Transverse colon (tissue), 4 donors: ENCODE results near the gene PSMD4. TPM values are rescaled to one million over a fixed set of nuclear protein-coding genes. Genes with fewer than 3 reads are reported as not detected.

Source experiments
- DNase-seq: peaks from one replicate; pipeline ENCODE4 v3.0.0-alpha.2; 2019
- H3K27ac ChIP-seq, 4 donors: fragments of 200-600 bp; sonication (generic); 2 replicates each; pipeline ENCODE4 v1.5.1; 2016 to 2018; ENCODE audit warnings: inconsistent platforms in 4 of 4
- H3K27me3 ChIP-seq: fragments of 200-600 bp; sonication (generic); 2 replicates; pipeline ENCODE4 v1.5.1; 2017; ENCODE audit warnings: inconsistent platforms
- H3K36me3 ChIP-seq, 4 donors: fragments of 200-600 bp; sonication (generic); 2 replicates each; pipeline ENCODE4 v1.5.1; 2017 to 2019; ENCODE audit warnings: inconsistent platforms in 4 of 4
- H3K4me1 ChIP-seq, 4 donors: fragments of 200-600 bp; sonication (generic); 2 replicates each; pipeline ENCODE4 v1.5.1; 2017 to 2020; ENCODE audit warnings: inconsistent platforms in 4 of 4
- H3K4me3 ChIP-seq, 4 donors: fragments of 200-600 bp; sonication (generic); 1 replicate in 1 of 4; 2 replicates in 3 of 4; pipeline versions ENCODE4 v1.5.1 to v1.6.1; 2017 to 2019; ENCODE audit warnings: inconsistent platforms in 4 of 4
- H3K9me3 ChIP-seq, 2 donors: fragments of 200-600 bp; sonication (generic); 2 replicates each; pipeline ENCODE4 v1.5.1; 2017 to 2019; ENCODE audit warnings: inconsistent platforms in 2 of 2
- CTCF ChIP-seq, 5 experiments: fragments of 200-600 bp in 3 of 5; fragments of 450-650 bp in 2 of 5; sonication (generic) in 3 of 5; IDR thresholded peaks; 1 replicate in 2 of 5; 2 replicates in 3 of 5; pipeline ENCODE4 v1.5.1; 2016 to 2017; ENCODE audit warnings: antibody characterized with exemption in 5 of 5, inconsistent platforms in 3 of 5, mild to moderate bottlenecking in 2 of 5, moderate library complexity in 1 of 5
- EP300 ChIP-seq: sonication (generic); formaldehyde crosslinking; IDR thresholded peaks from one replicate; pipeline ENCODE4 v1.6.1; 2017; ENCODE audit warnings: antibody characterized with exemption, low read depth
- POLR2A ChIP-seq: fragments of 450-650 bp; IDR thresholded peaks from one replicate; pipeline ENCODE4 v1.6.1; 2016; ENCODE audit warnings: antibody characterized with exemption, mild to moderate bottlenecking, moderate library complexity
- POLR2AphosphoS5 ChIP-seq, 3 donors: sonication (generic); formaldehyde crosslinking; IDR thresholded peaks; one replicate each; pipeline ENCODE4 v1.6.1; 2016; ENCODE audit warnings: antibody characterized with exemption in 3 of 3
- WGBS, 2 donors: methylation state at CpG; one replicate each; pipeline ENCODE4 v1.1.5; 2018; ENCODE audit warnings: low coverage in 1 of 2; 5-methylcytosine and 5-hydroxymethylcytosine counted together
- in situ Hi-C, 4 donors: fragments of 200-750 bp; cut with MboI; loops; one replicate each; pipeline versions ENCODE4 v1.15.0 to v1.15.1; 2017; ENCODE audit warnings: low sequenced_read_pairs in 3 of 4, low pct_ligation_motif_present in 1 of 4, low pct_unique_long_range_greater_than_20kb in 1 of 4
- intact Hi-C: fragments of 100-400 bp; cut with DNase I; formaldehyde crosslinking; loops from one replicate; pipeline ENCODE4 v1.15.1; 2023; ENCODE audit warnings: low total_unique reads
- total RNA-seq, 4 donors: library from RNA; depleted of rRNA; stranded (reverse); fragments of >200 nt; gene quantifications; one replicate each; pipeline ENCODE4 v1.1.0, GENCODE V29; 2016

The PSMD4 gene
- total RNA-seq, 4 donors from 2014 or later = 41.9 to 111 (median 79.5) TPM

- Histone ChIP-seq H3K4me1 (peaks cover 0 to 8% (median 0%) of the 10 kb centered on the region in 4 donors), H3K36me3 (peaks cover 0 to 7% (median 0%) of the 10 kb centered on the region in 4 donors), H3K4me3 (no peak overlapping the region), H3K27ac (no peak overlapping the region), H3K27me3 (no peaks in the 10 kb centered on the region), H3K9me3 (no peaks in the 10 kb centered on the region)
- no peak for DNase-seq
- WGBS, 2 donors = 29 to 42% methylated on average over 2 of the region's 2 CpGs
- in situ Hi-C loops = no loop called here
- intact Hi-C loops = loop anchor here (5.0 kb wide), 1 partner anchor 1141 kb away; no protein-coding TSS in a partner anchor
- TF ChIP-seq EP300 = no peak
- no peak for TF ChIP-seq POLR2A
- TF ChIP-seq CTCF (IDR thresholded peaks at IDR 0.05) = no peak
- no peak for TF ChIP-seq POLR2AphosphoS5 (IDR thresholded peaks at IDR 0.05)
Observed at GRCh38 chr1:151213560-151213959, 41.0 kb upstream of the PSMD4 start.

- no peak for TF ChIP-seq POLR2AphosphoS5 (IDR thresholded peaks at IDR 0.05)
- TF ChIP-seq EP300 = no peak
- no peak for TF ChIP-seq CTCF (IDR thresholded peaks at IDR 0.05)
- TF ChIP-seq POLR2A = no peak
- WGBS, 2 donors = 90 to 95% methylated on average over 1 of the region's 1 CpG
- in situ Hi-C loops (no loop called here), intact Hi-C loops (no loop called here)
- peaks cover 0 to 5% (median 2%) of the 10 kb centered on the region in 4 donors for H3K4me1 ChIP-seq
- no peaks in the 10 kb centered on the region for H3K9me3 ChIP-seq
- peaks cover 0 to 8% (median 2%) of the 10 kb centered on the region in 4 donors for H3K36me3 ChIP-seq
- H3K27me3 ChIP-seq = no peaks in the 10 kb centered on the region
- no peak overlapping the region for H3K4me3 ChIP-seq
- no peak for DNase-seq
- H3K27ac ChIP-seq = no peak overlapping the region
Observed at GRCh38 chr1:151221616-151222015, 32.9 kb upstream of the PSMD4 start.

DNA sequence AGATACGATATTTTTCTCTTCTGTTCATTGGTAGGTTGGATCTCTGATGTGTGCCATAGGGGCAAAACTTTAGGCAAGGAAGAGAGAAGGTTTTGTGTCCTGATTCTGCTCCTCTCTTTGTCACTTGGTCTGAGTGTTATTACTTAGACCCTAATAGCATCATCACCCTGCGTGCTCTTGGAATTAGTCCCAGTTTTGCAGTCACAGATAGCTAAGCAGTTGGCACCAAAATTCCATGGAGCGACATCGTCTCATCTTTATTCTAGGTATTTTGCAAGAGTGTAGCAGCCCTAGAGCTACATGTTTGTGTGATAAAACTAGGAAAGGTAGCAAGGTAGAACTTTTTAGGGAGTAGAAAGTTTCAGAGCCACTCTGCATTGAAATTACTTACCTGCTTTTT, 32.4 kb upstream of the PSMD4 start:
- in situ Hi-C loops = no loop called here
- no peaks in the 10 kb centered on the region for H3K27me3 ChIP-seq
- no peak overlapping the region for H3K27ac ChIP-seq
- no peak for TF ChIP-seq POLR2A
- TF ChIP-seq CTCF (IDR thresholded peaks at IDR 0.05) = no peak
- TF ChIP-seq POLR2AphosphoS5 (IDR thresholded peaks at IDR 0.05) = no peak
- TF ChIP-seq EP300 = no peak
- intact Hi-C loops = no loop called here
- no peak for DNase-seq
- 91 to 93% methylated on average over 4 of the region's 4 CpGs for WGBS, 2 donors
- H3K36me3 ChIP-seq = peaks cover 0 to 12% (median 2%) of the 10 kb centered on the region in 4 donors
- no peak overlapping the region for H3K4me3 ChIP-seq
- peaks cover 0 to 5% (median 2%) of the 10 kb centered on the region in 4 donors for H3K4me1 ChIP-seq
- no peaks in the 10 kb centered on the region for H3K9me3 ChIP-seq

DNA sequence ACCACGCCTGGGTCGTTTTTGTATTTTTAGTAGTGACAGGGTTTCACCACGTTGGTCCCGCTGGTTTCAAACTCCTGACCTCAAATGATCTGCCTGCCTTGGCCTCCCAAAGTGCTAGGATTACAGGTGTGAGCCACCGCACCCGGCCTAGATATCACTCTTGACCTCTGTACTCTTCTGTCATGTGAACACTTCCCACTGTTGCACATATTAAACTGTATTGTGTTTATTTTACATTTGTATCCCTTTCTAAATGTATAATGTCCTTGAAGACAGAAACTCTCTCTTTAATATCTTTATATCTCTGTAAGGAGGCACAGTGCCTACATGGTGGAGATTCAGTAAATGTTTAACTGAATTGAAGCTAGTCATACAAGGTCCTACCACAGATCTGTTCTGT, 19.3 kb upstream of the PSMD4 start:
- DNase-seq = no peak
- 47 to 81% methylated on average over 3 to 6 of the region's 6 CpGs for WGBS, 2 donors
- intact Hi-C loops (no loop called here), in situ Hi-C loops (no loop called here)
- no peak for TF ChIP-seq EP300
- no peak for TF ChIP-seq POLR2A
- TF ChIP-seq POLR2AphosphoS5 (IDR thresholded peaks at IDR 0.05) = no peak
- TF ChIP-seq CTCF (IDR thresholded peaks at IDR 0.05) = no peak
- Histone ChIP-seq H3K9me3 (no peaks in the 10 kb centered on the region), H3K4me3 (no peak overlapping the region), H3K27me3 (no peaks in the 10 kb centered on the region), H3K36me3 (peaks cover 0 to 89% (median 44%) of the 10 kb centered on the region in 4 donors), H3K27ac (peak overlapping the region in 1 of 4 donors; percentile 0), H3K4me1 (no peaks in the 10 kb centered on the region)
